Heart right ventricle (tissue), 16 donors: ENCODE data around the gene B4GALT6. TPM values are rescaled to one million over a fixed set of nuclear protein-coding genes. Genes with fewer than 3 reads are reported as not detected.

Experiments used
- ATAC-seq, 8 donors: fragments of 200-7000 bp; cut with Tn5 transposase; one replicate each; pipeline ENCODE4 v1.9.1; 2020; ENCODE audit warnings: mild to moderate bottlenecking in 8 of 8, moderate library complexity in 8 of 8, moderate number of reproducible peaks in 1 of 8
- DNase-seq, 2 donors: peaks; one replicate each; pipeline ENCODE4 v3.0.0-alpha.2; 2020
- H3K27ac ChIP-seq, 10 donors: fragments of 200-600 bp; sonication (generic) in 2 of 10; one replicate each; pipeline versions ENCODE4 v1.5.0 to v1.8.0; 2020 to 2022; ENCODE audit warnings: mild to moderate bottlenecking in 3 of 10
- H3K27me3 ChIP-seq, 7 donors: fragments of 200-600 bp; one replicate each; pipeline ENCODE4 v1.8.0; 2021 to 2022; ENCODE audit warnings: mild to moderate bottlenecking in 2 of 7
- H3K36me3 ChIP-seq, 9 donors: fragments of 200-600 bp; sonication (generic) in 1 of 9; one replicate each; pipeline versions ENCODE4 v1.5.0 to v1.8.0; 2020 to 2022; ENCODE audit warnings: mild to moderate bottlenecking in 2 of 9
- H3K4me1 ChIP-seq, 9 donors: fragments of 200-600 bp; sonication (generic) in 1 of 9; one replicate each; pipeline versions ENCODE4 v1.5.0 to v1.8.0; 2020 to 2022; ENCODE audit warnings: mild to moderate bottlenecking in 4 of 9
- H3K4me3 ChIP-seq, 10 donors: fragments of 200-600 bp; sonication (generic) in 2 of 10; one replicate each; pipeline versions ENCODE4 v1.5.0 to v1.8.0; 2020 to 2022; ENCODE audit warnings: mild to moderate bottlenecking in 7 of 10, moderate library complexity in 2 of 10
- H3K9me3 ChIP-seq, 11 donors: fragments of 200-600 bp in 10 of 11; sonication (generic) in 2 of 11; one replicate each; pipeline versions ENCODE4 v1.5.0 to v1.8.0; 2013 to 2022; ENCODE audit warnings: mild to moderate bottlenecking in 2 of 11, control low read depth in 1 of 11, moderate library complexity in 1 of 11
- WGBS, 2 donors: extraction: QIAGEN DNeasy Blood & Tissue Kit; methylation state at CpG; one replicate each; pipeline ENCODE4 v1.1.7; 2013; ENCODE audit warnings: inconsistent platforms in 1 of 2; 5-methylcytosine and 5-hydroxymethylcytosine counted together
- intact Hi-C, 10 donors: fragments of 100-400 bp; cut with DNase I; formaldehyde crosslinking; loops; one replicate each; pipeline versions ENCODE4 v1.11.1 to v1.14.2; 2022
- polyA plus RNA-seq, 2 donors: library from polyadenylated mRNA; stranded (reverse); fragments of 200-250 nt; gene quantifications; one replicate each; pipeline ENCODE4 v1.2.3, GENCODE V29; 2013
- total RNA-seq, 10 donors: library from RNA; stranded (reverse); fragmentation: NEBNext Ultra II Directional in 3 of 10; extraction: Animal tissue kit (Norgen Biotek cat#: 25700) in 3 of 10; gene quantifications; one replicate each; pipeline versions ENCODE4 v1.2.1 to v1.2.4, GENCODE V29; 2021 to 2023
- TF ChIP-seq, protein P1 (sequence below), 9 donors: fragments of 200-600 bp; sonication (generic) in 2 of 9; IDR thresholded peaks; one replicate each; pipeline versions ENCODE4 v1.5.0 to v1.8.0; 2021 to 2022; ENCODE audit warnings: antibody characterized with exemption in 9 of 9, mild to moderate bottlenecking in 5 of 9, moderate library complexity in 1 of 9
- donor health status: Arrhythmogenic right ventricular cardiomyopathy.
- donor health status: ischemic (EF 13 %, LVEDD 7.1; RV severe dilation, severe dysfunction).
- donor health status: healthy with polysubstance abuse.
- donor health status: DM: no; HTN: yes; CAD: no.
- donor health status: DM: no; HTN: no; CAD: no.
- donor health status: ischemic (EF 25% LVEDD 6.9; RV normal size, moderate dysfunction).
- donor health status: ischemic (EF 25% LVEDD 5.7; RV mildly dilated, moderate dysfunction).
- donor health status: healthy.
- donor health status: DM: yes; HTN: yes; CAD: no.
- donor health status: Ischemic cardiomyopathy.
- donor health status: ischemic (EF 35%, LVEDD 5.7; RV mildly dilated, moderate dysfunction).
- donor health status: nonischemic (EF 11% LVEDD 7.7; RV severe dilation, severe dysfunction).
- donor health status: DM: yes; HTN: yes; CAD: no.
- donor health status: PGD.
- donor health status: ischemic (EF 29% LVEDD 5.4; RV normal size, mild dysfunction).
- donor health status: nonischemic (EF 23%, LVEDD 6.1; RV moderate dilation, normal function).

Gene B4GALT6
- total and polyA plus RNA-seq, 12 donors, result 0.61 to 19.6 (median 7.8) TPM

DNA sequence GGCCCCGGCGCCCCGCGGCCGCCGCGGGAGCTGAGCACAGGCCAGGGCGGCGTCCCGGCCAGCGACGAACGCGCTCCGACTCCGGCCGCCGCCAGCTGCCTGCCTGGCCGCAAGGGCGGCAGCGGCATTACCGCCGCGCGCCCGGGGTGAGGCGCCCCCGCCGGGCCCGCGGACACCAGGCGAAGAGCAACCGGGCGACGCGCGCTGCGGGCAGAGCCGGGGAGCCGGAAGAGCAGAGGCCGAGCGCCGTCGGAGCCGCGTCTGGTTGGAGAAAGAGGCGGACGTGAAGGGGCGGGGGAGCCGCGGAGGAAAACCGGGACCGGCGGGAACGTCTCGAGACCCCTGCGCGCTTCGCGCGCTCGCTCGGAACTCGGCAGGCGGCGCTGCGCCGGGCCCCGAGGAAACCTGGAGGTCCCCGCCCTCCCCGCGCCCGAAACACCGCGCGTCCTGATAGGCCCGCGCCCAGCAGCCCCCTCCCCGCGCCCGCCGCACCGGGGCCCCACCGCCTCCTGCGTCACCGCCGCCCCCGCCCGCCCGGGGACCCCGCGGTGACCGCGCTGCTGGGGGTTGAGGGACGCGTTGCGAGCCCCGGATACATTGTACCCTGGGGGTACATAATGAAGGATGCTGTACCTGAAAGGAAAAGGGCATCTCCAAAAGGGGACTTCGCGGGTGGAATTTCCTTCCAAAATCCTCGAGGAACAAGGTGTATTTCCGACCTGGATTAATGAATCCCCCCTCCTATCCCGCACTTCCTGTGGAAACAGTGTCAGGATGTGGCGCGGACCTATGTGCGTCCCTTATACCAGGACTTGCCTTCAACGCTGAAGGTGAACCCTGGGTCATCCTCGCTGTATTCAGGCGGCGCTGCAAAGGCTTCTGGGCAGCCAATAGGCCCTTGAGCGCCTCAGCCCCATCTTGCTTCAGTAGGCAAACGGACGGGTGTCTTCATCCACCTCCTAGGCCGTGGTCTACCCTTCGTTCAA is 1.0 kb upstream of the B4GALT6 start:
- 2% methylated on average over 77 to 115 of the region's 115 CpGs for WGBS, 2 donors
- Histone ChIP-seq H3K9me3 (no peaks in the 10 kb centered on the region), H3K27ac (peak overlapping the region in 9 of 10 donors; percentile 48 to 83 (median 70)), H3K4me1 (peaks cover 0 to 17% (median 9%) of the 10 kb centered on the region in 9 donors), H3K4me3 (peak overlapping the region; percentile 8 to 73 (median 66)), H3K27me3 (peaks cover 0 to 17% (median 0%) of the 10 kb centered on the region in 7 donors), H3K36me3 (no peaks in the 10 kb centered on the region)
- intact Hi-C loops, result loop anchor here in 1 of 10 donors (10.0 kb wide), 1 partner anchor 71 kb away; no protein-coding TSS in a partner anchor
- ATAC-seq (peak; percentile 83 to 93 (median 88)), DNase-seq (peak; percentile 62 to 70)
- TF ChIP-seq, protein P1, sequence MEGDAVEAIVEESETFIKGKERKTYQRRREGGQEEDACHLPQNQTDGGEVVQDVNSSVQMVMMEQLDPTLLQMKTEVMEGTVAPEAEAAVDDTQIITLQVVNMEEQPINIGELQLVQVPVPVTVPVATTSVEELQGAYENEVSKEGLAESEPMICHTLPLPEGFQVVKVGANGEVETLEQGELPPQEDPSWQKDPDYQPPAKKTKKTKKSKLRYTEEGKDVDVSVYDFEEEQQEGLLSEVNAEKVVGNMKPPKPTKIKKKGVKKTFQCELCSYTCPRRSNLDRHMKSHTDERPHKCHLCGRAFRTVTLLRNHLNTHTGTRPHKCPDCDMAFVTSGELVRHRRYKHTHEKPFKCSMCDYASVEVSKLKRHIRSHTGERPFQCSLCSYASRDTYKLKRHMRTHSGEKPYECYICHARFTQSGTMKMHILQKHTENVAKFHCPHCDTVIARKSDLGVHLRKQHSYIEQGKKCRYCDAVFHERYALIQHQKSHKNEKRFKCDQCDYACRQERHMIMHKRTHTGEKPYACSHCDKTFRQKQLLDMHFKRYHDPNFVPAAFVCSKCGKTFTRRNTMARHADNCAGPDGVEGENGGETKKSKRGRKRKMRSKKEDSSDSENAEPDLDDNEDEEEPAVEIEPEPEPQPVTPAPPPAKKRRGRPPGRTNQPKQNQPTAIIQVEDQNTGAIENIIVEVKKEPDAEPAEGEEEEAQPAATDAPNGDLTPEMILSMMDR (IDR thresholded peaks at IDR 0.05), result peak in 7 of 9 donors; percentile 29 to 66 (median 56)

DNA sequence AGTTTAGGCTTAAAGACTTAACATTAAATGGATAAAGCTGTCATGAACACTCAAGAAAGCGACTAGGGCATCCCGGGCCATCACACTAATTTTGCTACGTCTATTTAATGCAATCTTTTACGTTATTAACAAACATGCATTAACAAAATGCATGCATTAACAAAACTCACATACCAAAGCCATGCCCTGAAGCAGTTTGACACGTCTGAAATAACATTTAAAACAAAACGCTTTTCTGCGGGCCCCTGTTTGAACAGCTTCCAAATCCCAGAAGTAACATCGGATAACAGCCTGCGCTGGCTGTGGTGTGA is 458 bp downstream of the B4GALT6 start:
- WGBS, 2 donors, result 18 to 19% methylated on average over 9 of the region's 9 CpGs
- H3K4me3 ChIP-seq, result peak overlapping the region in 9 of 10 donors; percentile 61 to 73 (median 65)
- TF ChIP-seq, protein P1 (IDR thresholded peaks at IDR 0.05), result no peak
- intact Hi-C loops, result loop anchor here in 1 of 10 donors (10.0 kb wide), 1 partner anchor 69 kb away; no protein-coding TSS in a partner anchor
- peaks cover 0 to 32% (median 14%) of the 10 kb centered on the region in 9 donors for H3K4me1 ChIP-seq
- peak overlapping the region in 5 of 10 donors; percentile 8 to 83 (median 29) for H3K27ac ChIP-seq
- ATAC-seq, result no peak
- peaks cover 0 to 17% (median 0%) of the 10 kb centered on the region in 7 donors for H3K27me3 ChIP-seq
- no peaks in the 10 kb centered on the region for H3K36me3 ChIP-seq
- no peaks in the 10 kb centered on the region for H3K9me3 ChIP-seq
- no peak for DNase-seq

DNA sequence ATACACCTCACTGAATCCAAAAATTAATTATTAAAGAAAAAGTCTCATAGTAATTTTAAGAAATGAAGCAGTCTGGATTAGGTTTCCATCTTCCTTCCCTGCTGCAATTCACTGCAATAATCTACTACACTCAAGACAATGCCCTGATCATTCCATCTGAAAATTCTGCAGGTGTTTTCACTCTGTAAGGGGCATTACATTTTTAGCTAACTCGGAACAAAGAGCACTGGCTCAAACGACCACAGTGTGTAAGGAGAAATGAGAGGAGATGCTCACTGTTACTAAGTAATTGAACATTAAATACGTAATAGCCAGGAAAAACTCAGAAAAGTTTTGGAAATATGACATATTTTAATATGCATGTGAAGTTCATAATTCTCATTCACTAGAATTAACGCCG is 1.3 kb downstream of the B4GALT6 start:
- Histone ChIP-seq H3K27ac (no peak overlapping the region), H3K4me3 (no peak overlapping the region), H3K27me3 (peaks cover 0 to 17% (median 0%) of the 10 kb centered on the region in 7 donors), H3K36me3 (no peaks in the 10 kb centered on the region), H3K9me3 (no peaks in the 10 kb centered on the region), H3K4me1 (peaks cover 0 to 40% (median 14%) of the 10 kb centered on the region in 9 donors)
- intact Hi-C loops, result loop anchor here in 1 of 10 donors (10.0 kb wide), 1 partner anchor 68 kb away; no protein-coding TSS in a partner anchor
- TF ChIP-seq, protein P1 (IDR thresholded peaks at IDR 0.05), result no peak
- 82 to 89% methylated on average over 5 of the region's 5 CpGs for WGBS, 2 donors
- DNase-seq, result no peak
- ATAC-seq, result no peak

DNA sequence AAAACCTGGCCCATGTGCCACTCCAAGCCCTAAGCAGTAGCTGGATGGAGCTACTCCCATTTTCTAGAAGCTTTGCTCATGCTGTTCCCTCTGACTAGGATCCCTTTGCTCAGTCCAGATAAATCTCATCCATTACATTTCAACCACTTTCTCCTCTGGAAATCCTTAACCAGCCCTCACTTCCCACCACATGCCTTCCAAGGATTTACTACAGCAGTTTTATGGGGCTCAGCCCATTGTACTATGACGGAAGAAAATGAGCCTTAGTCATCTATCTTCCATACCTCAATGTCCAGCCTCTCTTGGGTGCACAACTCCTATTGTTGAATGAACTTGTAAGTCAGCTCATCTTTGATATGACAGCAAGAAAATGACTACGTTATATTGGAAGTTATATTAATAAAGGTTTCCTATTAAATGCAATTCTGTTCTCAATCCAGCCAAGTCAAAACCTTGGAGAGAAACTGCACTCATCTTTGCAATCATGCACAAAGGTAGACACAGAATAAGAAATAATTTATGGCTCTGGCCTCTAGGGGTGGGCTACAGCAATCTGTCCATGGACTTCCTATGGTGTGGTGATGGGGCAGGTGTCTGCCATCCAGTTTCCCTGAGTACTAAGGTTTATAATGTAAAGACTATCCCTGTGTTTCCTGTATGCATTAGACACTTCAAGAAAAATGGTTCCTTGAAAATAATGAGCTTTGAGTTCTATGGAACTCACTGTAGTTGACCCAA is 3.4 kb downstream of the B4GALT6 start:
- Histone ChIP-seq H3K36me3 (no peaks in the 10 kb centered on the region), H3K4me1 (peaks cover 0 to 43% (median 14%) of the 10 kb centered on the region in 9 donors), H3K9me3 (no peaks in the 10 kb centered on the region), H3K4me3 (no peak overlapping the region), H3K27ac (no peak overlapping the region), H3K27me3 (peaks cover 0 to 17% (median 0%) of the 10 kb centered on the region in 7 donors)
- intact Hi-C loops, result loop anchor here in 1 of 10 donors (10.0 kb wide), 1 partner anchor 66 kb away; no protein-coding TSS in a partner anchor
- TF ChIP-seq, protein P1 (IDR thresholded peaks at IDR 0.05), result peak in 5 of 9 donors; percentile 18 to 42 (median 27)
- 96% methylated on average over 2 of the region's 2 CpGs for WGBS, 2 donors
- DNase-seq, result no peak
- no peak for ATAC-seq
